GM21381 (cell line): ENCODE results near the gene GSAP.

Experiments used
- ATAC-seq: cut with Tn5 transposase; IDR thresholded peaks from one replicate; pipeline ENCODE4 v1.9.1; 2021; ENCODE audit warnings: mild to moderate bottlenecking, moderate library complexity; ENCODE audit not compliant: unreplicated experiment

The GSAP gene

GRCh38 chr7:77329466-77330168 lies 86.5 kb downstream of the GSAP start:
- ATAC-seq = peak; percentile 8

GRCh38 chr7:77328669-77329068 lies 87.5 kb downstream of the GSAP start:
- ATAC-seq = no peak

- no peak for ATAC-seq
Observed at GRCh38 chr7:77327932-77328628, 88.1 kb downstream of the GSAP start.

GRCh38 chr7:77327067-77327931 lies 88.8 kb downstream of the GSAP start:
- ATAC-seq = no peak

GRCh38 chr7:77326131-77326530 lies 90.0 kb downstream of the GSAP start:
- no peak for ATAC-seq

- ATAC-seq = no peak
Observed at GRCh38 chr7:77321300-77321699, 94.8 kb downstream of the GSAP start.

GRCh38 chr7:77320714-77321113 lies 95.4 kb downstream of the GSAP start:
- no peak for ATAC-seq

- ATAC-seq = no peak
Observed at GRCh38 chr7:77320137-77320536, 96.0 kb downstream of the GSAP start.

GRCh38 chr7:77318019-77318418 lies 98.1 kb downstream of the GSAP start:
- ATAC-seq = no peak

- no peak for ATAC-seq
Observed at GRCh38 chr7:77316219-77316978, 99.8 kb downstream of the GSAP start.

- no peak for ATAC-seq
Observed at GRCh38 chr7:77315182-77315591, 101.0 kb downstream of the GSAP start.

- ATAC-seq = no peak
Observed at GRCh38 chr7:77313876-77314480, 102.2 kb downstream of the GSAP start.

- no peak for ATAC-seq
Observed at GRCh38 chr7:77313085-77313484, 103.1 kb downstream of the GSAP start.

- ATAC-seq = no peak
Observed at GRCh38 chr7:77310982-77311381, 105.2 kb downstream of the GSAP start.

- no peak for ATAC-seq
Observed at GRCh38 chr7:77309714-77310220, 106.4 kb downstream of the GSAP start.

GRCh38 chr7:77308792-77309191 lies 107.4 kb downstream of the GSAP start:
- no peak for ATAC-seq

- ATAC-seq = no peak
Observed at GRCh38 chr7:77306231-77307067, 109.7 kb downstream of the GSAP start.

- ATAC-seq = no peak
Observed at GRCh38 chr7:77295549-77295948, 120.6 kb downstream of the GSAP start.

GRCh38 chr7:77293046-77293445 lies 123.1 kb downstream of the GSAP start:
- ATAC-seq = no peak
